HG02678 (cell line): ENCODE data around the gene TTLL10.
A peak's percentile ranks its signal among the peaks of the same experiment; 100 is the strongest.

Source experiments
- ATAC-seq: cut with Tn5 transposase; IDR thresholded peaks from one replicate; pipeline ENCODE4 v1.9.1; 2021; ENCODE audit warnings: mild to moderate bottlenecking, moderate library complexity; ENCODE audit not compliant: unreplicated experiment

TTLL10 gene, protein sequence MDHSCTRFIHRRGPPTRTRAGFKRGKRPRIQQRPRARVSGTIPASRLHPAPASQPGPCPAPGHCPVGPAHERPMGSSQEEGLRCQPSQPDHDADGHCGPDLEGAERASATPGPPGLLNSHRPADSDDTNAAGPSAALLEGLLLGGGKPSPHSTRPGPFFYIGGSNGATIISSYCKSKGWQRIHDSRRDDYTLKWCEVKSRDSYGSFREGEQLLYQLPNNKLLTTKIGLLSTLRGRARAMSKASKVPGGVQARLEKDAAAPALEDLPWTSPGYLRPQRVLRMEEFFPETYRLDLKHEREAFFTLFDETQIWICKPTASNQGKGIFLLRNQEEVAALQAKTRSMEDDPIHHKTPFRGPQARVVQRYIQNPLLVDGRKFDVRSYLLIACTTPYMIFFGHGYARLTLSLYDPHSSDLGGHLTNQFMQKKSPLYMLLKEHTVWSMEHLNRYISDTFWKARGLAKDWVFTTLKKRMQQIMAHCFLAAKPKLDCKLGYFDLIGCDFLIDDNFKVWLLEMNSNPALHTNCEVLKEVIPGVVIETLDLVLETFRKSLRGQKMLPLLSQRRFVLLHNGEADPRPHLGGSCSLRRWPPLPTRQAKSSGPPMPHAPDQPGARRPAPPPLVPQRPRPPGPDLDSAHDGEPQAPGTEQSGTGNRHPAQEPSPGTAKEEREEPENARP

DNA sequence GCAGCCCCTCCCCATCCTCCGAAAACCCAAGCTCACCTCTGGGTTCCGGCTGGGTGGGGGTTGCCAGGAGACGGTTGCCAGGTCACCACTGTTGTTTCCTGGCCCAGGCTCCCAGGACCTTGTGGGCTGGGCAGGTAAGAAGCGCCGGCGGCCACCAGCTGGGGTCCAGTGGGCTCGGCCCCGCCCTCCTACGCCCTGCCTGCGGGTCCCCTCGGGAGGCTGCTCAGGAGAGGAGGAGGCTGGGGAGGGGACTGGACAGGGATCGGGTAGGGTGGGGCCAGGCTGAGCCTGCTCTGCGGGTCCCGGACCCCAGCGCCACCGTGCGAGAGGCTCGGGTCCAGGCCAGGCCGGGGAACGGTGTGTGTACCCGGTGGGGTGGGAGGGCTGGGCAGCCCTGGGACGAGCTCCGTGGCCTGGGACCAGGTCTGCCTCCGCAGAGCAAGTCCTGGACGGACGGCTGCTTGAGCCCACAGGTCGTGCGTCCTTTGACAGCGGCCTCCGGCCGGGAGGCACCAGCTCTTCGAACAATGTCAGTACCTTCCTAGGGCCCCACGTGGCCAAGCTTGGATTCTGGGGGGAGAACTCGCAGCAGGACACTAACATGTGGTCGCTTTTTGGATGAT is at the start of gene TTLL10:
Gene TTLL10, plus strand, starts transcription at position 88 of the 623 bp plus-strand sequence. CDS start 5,336 bp downstream, outside the sequence.
- no peak for ATAC-seq

DNA sequence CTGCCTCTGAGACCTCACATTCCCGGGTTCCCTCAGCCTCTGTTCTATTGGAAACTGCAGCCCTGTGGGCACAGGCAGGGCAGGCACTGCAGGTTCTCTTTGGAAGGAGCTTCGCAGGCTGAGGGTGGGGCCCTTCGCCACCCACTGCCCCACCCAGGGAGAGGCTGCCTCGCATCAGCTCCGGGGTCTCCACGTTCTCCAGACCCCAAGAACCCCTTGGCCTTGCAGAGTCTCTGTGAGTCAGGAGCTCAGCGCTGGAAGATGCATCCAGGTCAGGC is 49.2 kb upstream of the TTLL10 start:
- ATAC-seq = no peak

DNA sequence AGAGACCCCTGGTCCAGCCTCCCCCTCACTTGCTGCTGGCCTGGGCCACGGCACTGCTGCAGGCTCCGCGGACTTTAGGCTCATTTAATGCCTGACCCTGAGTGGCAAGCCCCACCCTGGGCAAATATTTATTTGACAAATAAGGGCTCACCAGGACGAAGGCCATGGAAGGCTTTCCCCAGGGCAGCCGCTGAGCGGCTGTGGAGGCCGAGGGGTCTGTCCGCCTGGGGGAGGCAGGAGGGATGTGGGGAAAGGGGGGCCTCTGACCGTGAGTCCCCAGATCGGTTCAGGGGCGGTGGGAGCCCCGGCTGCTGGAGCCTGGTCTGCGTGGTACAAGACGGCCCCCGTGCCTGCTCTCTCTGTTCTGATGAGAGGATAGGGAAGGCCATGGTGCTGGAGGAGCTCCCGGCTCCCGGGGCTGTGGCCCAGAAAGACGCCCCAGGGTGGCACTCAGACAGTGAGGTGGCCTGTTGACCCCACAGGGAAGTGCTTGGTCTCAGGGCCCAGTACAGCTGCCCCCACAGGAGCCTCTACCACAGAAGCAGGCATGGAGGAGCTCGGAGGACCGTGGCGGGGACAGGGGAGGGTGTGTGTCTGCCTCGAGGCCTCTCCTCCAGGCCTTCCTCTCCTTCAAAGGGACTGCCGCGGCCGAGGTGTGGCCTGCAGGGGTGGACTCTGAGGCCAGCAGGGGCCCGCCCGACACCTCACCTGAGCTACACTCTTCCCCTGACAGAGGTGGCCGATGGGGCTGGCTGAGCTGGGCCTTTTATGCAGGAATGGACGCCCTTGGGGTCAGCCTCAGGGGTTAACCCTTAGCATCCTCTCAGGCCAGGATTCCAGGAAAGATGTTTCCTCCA is 48.7 kb upstream of the TTLL10 start:
- ATAC-seq = no peak

DNA sequence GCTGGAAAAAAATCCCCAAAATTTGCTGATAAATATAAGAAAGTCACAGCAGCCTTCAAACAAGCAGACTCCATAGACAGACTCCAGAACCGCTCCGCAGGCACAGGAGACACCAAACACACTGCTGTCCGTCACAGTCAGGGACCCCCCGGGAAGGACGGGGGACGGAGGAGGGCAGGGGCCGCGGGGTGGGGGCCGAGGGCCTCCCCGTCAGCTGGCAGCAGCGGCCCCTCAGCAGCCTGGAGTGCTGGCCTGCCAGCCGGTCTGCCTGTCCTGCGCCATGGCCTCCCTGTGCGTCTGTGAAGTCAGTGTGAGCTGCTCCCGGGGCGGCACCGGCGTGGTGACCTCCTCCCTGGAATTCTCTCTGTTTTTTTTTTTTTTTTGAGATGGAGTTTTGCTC is 47.7 kb upstream of the TTLL10 start:
- no peak for ATAC-seq

DNA sequence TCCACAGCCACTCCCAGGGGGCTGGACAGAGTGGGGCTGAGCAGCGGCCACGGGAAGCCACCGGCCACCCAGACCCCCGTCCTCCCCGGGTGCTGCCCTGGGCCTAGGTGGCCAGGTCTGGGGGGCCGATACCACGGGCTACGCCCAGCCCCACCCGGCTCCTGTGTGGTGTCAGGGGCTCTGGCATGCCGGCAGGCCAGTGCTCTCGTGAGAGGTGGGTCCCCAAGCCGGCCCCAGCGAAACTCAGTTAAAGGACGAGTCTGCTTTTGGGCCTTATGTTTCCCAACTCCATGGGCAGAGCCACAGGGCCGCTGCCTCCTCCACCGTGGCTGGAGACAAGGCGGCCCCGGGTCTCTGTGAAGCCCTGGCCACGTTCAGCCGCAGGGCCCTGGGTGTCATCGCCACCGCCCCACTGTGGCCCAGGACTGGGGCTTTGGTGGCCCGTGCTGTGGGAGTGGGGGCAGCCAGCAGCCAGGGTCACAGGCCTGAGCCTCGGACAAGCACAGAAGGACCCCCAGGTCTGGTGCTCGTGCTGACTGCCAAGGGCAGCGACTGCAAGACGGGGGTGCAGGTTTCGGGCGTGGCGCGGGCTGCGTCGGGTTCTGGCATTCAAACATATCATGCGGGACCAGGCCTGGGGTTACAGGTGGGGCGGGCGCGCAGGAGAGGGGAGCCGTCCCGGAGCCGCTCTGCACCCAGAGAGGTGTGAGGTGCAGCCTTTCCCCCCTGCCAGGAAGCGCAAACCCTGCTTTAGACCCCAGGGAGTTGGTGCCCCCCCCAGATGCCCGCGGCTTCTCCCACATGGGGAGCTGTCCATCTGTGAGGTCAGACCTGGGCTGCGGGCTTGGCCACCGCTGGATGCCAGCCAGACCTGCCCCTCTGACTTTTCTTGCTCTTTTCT is 45.9 kb upstream of the TTLL10 start:
- ATAC-seq = no peak

DNA sequence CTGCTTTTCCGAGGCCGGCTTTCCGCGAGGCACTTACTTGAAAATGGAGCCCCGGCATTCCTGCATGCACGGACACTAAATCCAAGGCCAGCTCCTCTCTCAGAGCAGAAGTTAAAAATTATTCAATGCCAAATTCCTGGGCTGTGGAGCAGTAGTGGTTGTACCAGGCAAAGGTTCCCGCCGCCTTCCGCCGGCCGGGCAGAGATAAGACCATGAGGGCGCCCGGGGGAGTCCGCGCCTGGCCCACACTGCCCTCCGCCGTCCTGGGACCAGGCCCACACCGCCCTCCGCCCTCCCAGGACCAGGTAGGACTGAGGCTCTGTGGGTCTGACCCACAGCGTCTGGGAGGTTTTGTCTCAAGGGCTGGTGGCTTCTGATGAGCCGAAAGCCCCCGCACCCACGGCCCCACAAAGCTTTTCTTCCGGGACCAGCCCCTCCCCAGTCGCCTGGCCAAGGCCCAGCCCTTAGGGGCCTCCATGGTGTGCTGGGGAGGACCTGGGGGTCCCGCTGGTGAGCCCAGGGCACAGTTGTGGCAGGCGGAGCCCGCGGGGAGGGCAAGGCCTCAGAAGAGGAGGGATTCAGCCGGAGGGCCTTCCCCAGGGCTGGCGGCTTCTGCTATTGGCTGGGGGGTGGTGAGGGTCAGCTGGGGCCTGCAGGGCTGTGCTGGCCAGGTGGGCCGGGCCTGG is 45.1 kb upstream of the TTLL10 start:
- no peak for ATAC-seq

DNA sequence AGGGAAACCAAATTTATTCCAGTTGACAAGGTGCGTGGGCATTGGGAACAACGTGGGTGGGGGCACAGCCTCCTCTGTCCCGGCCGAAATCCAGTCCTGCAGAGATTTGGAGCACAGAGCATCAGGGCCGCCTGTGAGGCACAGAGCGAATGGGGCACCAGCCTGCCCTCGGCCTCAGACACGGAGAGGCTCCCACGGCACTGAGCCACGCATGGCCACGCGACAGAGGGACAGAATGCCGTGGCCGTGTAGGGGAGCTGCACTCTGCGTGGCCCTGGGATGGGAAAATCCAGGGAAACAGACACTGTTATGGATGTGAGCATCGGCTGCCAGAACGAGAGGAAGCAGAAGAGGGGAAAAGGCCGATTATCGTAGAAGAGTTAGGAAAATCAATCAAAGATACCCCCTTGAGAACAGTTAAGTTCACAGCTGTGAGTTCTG is 44.3 kb upstream of the TTLL10 start:
- ATAC-seq = no peak

DNA sequence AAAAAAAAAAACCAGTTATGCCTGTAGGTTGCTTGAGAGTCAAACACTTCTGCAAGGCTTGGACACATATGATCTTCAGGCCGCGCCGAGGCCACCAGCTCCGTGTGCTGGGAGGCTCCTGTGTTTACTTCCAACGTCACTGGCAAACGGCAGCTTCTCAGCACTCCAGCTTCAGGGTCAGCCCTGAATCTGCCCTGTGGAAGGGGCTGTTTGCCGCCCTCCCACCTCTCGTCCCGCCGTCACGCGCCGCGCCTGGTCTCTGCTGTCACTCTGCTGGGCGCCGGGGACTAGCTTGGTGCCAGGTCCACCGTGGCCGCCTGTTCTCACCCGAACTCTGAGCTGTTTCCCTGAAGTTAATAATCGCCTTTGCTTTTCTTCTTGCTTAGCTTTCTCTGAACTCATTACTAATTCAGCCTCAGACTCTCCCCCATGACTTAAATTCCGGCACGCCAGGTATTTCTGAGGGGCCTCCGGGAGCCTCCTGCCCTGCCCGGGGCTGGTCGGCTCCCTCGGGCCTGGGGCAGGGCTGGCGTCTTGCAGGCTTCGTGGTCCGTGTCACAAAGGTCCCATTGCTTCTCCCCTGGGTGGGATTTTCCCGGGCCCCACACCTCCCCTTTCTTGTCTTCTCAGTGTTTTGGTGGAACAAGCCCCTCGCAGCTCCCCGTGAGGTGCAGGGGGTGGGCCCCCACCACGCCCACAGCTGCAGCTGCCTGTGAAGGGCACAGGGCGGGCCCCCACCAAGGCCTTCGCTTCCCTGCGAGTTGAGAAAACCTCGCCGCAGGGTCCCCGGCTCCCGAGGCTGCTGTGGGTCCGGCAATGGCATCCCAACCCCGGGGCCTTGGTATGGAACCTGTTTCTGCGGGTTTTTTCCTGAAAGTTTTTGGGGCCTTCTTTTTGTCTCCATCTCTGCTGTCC is 43.2 kb upstream of the TTLL10 start:
- ATAC-seq = no peak

DNA sequence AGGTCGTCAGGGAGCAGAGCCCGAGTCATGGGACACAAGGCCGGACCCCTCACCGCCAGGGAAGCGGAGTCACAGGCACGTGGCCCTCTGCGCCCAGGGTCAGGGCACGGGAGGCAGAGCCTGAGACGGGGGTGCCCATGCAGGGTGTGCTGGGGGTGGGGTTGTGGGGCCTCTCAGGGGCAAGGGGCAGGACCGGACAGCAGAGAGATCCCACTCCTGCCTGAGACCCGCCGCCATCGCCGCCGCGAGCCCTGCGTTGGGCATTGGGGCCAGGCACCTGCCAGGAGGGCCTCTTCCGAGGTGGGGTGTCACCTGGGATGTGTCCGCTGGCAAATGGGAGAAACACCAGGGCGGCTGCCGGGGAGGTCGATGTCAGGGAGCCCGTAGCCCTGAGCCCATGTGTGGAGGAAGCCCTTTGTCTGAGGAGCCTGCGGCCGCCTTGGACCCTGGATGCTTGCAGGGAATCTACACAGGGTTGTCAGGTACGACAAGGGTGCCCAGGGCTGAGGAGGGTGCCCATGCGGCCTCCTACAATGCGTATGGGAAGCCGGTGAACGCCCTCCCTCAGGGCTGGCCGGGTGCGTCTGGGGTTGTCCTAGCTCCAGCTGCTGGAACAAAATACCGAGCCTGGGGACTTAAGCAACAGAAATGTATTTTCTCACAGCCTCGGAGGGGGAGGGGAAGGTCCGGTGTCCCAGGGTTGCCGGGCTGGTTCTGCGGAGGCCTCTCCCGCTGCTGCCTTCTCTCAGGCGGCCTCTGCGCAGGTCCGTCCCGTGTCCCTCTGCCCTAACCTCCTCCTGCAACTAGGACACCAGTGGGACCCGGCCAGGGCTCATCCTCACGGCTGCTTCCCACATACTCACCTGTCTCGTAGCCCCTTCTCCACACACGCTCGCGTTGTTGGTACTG is 41.4 kb upstream of the TTLL10 start:
- ATAC-seq = no peak

DNA sequence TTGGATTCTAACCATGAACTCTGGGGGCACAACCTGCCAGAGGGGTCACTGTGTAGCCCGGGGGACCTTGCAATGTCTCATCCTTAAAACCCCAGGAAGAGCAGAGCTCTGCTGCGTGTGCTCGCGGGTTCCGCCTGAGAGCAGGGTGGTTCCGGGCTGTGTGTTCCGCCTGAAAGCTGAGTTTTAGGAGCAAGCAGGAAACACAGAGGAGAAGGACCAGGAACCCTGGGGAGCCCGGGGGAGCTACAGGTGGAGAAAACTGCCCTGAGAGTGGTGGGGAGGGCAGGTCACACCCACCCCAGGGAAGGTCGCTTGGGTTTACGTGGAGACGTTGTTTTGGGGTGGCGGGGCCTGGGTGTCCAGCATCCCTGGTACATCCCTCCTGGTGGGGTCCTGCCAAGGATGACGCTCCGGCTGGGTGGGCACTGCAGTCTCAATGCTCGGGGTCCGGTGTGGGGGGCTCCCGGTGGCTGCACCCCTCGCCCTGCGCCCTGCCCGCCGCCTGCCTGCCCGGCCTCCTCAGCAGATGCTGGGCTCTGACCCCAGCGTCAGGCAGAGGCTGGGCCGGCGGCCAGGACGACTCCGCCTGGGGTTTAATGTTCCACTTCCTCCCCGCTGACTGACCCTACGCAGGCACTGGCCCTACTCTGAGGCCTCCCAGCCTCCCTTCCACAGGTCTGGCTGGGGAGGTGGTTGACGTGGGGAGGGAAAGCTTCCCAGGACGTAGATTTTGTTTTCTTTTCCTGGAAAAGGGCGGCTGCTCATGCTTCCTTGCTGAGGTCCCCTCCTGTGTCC is 40.5 kb upstream of the TTLL10 start:
- ATAC-seq = no peak

DNA sequence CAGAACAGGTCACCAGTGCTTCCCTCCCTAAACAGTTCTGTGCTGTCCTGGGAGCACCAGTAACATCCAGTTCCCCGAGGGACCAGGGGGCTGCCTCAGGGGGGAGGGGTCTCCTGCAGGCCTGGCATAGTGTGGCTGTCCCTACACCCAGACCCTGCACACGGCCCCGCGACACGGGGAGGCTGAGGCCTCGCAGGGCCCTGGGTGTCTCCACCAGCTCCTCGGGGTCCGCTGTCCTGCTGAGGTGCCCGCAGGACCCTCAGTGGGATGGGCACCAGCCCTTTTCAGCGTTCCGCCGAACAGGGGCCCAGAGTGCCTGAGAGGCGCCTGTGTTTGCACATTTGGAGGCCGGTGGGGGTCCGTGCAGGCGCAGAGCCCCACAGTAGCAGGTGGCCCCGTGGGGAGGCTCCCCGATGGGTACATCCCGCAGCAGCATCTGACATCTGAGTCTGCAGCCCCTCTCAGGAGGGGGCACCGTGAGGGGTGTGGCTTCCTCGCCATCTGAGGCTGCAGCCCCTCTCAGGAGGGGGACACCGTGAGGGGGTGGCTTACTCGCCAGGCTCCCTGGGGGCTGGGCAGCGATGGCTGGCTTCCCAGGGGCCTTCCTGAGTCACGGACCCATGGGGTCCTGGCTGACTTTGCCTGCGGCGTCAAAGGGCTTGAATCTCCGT is 39.2 kb upstream of the TTLL10 start:
- ATAC-seq = no peak

DNA sequence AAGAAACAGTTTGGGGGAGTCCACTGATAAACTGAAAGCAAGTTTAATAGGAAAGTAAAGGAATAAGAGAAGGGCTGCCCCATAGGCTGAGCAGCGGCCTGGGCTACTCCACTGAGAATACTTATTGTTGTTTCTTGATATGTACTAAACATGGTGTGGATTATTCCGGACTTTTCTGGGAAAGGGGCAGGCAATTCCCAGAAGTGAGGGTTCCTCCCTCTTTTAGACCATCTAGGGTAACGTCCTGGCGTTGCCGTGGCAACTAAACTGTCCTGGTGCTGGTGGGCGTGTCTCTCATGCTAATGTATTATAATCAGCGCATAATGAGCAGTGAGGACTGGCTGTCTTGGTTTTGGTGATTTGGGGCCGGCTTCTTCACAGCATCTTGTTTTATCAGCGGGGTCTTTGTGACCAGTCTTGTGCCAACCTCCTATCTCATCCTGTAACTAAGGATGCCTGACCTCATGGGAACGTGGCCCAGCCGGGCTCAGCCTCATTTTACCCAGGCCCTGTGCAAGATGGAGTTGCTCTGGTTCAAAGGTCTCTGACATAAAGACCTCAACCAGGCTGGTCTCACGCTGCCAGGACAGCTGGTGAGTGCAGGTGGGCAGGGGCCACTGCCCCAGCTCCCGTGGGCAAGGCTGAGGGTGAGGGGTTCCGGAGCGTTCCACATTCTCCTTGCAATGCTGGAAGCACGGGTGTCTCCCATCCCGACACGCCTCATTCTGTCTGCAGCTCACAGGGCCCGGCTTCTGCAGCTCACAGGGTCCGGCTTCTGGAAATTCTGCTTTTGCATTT is 38.1 kb upstream of the TTLL10 start:
- no peak for ATAC-seq

DNA sequence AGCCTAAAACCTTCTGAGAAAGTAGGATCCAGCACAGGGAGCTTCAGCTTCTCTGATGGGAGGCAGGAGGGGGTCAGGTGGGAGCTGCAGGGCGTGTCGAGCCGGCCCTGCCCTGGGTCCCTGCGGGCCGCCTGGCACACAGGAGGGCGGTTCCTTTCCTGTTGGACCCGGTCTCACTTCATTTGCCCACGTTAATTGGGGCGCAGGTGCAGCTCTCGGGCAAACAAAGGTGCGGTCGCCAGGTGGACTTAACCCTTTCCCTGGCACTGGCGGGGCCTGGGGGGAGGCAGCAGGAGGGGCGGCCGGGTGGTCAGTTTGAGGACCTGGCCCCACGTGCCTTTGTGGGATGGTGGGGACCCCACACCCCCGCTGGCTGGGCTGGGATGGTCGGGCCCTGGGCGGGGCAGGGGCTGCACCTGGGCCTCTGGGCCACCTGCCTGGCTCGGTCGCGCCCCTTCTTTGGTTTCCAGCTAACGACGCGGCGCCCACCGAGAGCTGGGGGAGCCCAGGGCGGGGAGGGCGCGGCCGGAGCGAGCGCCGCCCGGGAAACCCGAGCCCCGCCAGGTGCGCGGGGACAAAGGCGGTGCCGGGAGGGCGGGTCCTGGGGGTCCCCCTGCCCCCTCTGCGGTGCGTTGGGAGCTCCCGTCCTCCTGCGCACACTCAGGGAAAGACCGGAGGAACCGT is 37.0 kb upstream of the TTLL10 start:
- peak; percentile 31 for ATAC-seq

DNA sequence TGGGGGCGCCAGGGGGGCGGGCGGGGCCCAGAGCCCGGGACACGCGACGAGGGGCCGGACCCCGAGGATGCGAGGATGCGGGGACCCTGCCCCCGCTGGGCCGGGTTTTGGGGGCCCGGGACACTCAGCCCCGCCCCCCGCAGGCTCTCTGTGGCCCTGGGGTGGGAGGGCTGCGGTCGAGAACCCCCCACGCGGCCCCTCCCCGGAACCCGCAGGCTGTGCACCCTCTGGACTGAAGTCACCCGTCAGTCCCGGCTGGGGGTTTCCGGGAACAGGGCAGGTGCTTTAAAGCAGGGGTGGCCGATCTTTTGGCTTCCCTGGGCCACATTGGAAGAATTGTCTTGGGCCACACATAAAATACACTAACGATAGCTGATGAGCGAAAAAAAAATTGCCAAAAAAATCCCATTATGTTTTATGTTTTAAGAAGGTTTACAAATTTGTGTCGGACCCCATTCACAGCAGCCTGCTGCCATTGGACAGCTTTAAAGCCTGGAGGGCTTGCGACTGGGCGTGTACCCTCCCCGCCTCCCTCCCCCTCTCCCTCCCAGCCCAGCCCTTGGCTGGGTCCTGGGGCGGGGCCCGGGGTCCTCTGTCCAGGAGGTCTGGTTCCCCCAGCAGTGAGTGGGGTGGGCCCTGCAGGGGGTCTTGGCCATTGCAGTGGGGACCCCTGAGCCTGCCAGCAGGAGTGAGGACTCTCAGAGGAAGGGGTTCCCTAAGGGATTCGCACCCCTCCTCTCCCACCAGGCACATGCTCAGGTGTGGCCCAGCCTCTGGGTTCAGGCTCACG is 36.2 kb upstream of the TTLL10 start:
- ATAC-seq = peak; percentile 69
